ENCODE data around the gene CCP110.

- TF ChIP-seq POLR2A (IDR thresholded peaks at IDR 0.05) (no peak), CTCF (IDR thresholded peaks at IDR 0.05) (no peak), EP300 (IDR thresholded peaks at IDR 0.05) (no peak), POLR2AphosphoS5 (IDR thresholded peaks at IDR 0.05) (no peak)
Measured at GRCh38 chr16:19563377-19563776, 39.6 kb downstream of the CCP110 start.

Measured in suprapubic skin (tissue), 4 donors.